ENCODE results near the gene TNFAIP8. TPM values are rescaled to one million over a fixed set of nuclear protein-coding genes. Genes with fewer than 3 reads are reported as not detected.
A peak's percentile ranks its signal among the peaks of the same experiment; 100 is the strongest.
"Not testable (repeated sequence)": the region's sequence is repeated elsewhere in the genome, so short reads cannot be mapped to it uniquely, and the experiment has no call there.

The TNFAIP8 gene
- total RNA-seq, 2 donors from 2014 or later, result 130 to 140 TPM

GRCh38 chr5:119402081-119402480 lies 46.3 kb downstream of the TNFAIP8 start:
- no peak for ATAC-seq
- H3K9me3 ChIP-seq (ENCODE audit: control insufficient read depth, low read length, poor library complexity, severe bottlenecking), result no peaks in the 10 kb centered on the region
- H3K27ac Mint-ChIP-seq, result no peak overlapping the region

DNA sequence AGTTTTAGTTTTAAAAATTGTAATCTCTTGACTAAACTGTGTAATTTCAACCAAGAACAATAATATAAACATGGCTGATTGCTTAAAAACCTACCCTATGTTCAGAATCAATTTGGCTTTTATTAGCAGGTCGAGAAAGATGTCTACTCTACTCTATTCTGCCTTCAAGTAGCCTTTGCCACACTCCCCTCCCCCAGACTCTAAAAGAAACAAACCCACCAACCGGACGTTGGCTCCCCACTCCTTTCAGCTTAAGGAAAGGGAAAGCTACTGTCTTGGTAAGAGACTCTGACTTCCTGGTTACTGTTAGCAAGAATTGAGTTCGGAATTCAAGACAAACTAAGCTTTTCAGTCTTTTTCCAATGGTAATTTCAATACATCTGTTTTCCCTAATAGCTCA lies 46.7 kb downstream of the TNFAIP8 start:
- H3K27ac Mint-ChIP-seq, result no peak overlapping the region
- no peaks in the 10 kb centered on the region for H3K36me3 Mint-ChIP-seq (ENCODE audit: low read depth)
- DNase-seq (no peak), ATAC-seq (no peak)
- H3K4me3 Mint-ChIP-seq, result no peak overlapping the region
- H3K27me3 Mint-ChIP-seq, result no peaks in the 10 kb centered on the region
- peaks cover 10% of the 10 kb centered on the region for H3K4me1 Mint-ChIP-seq
- no peaks in the 10 kb centered on the region for H3K9me3 ChIP-seq (ENCODE audit: control insufficient read depth, low read length, poor library complexity, severe bottlenecking)

More at GRCh38 chr5:119402081-119402480, 46.3 kb downstream of the TNFAIP8 start:
- H3K36me3 Mint-ChIP-seq (ENCODE audit: low read depth), result no peaks in the 10 kb centered on the region
- no peak overlapping the region for H3K4me3 Mint-ChIP-seq
- H3K27me3 Mint-ChIP-seq, result no peaks in the 10 kb centered on the region
- peaks cover 13% of the 10 kb centered on the region for H3K4me1 Mint-ChIP-seq
- no peak for DNase-seq

DNA sequence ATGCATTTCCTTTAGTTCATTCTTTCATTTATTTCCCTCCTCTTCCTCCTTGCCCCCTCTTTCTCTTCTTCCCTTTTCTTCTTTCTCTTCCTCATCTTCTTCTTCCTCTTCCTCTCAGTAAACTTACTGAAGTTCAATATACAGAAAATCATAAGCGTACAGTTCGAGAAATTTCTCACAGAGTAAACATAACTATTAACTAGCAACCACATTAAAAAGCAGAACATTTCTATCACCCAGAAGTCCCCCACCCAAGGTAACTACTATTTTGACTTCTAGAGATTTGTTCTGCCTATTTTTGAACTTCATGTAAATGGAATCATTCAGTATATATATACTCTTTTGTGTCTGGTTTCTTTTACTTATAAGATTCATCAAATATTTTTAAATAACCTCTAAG lies 48.2 kb downstream of the TNFAIP8 start:
- no peaks in the 10 kb centered on the region for H3K27me3 Mint-ChIP-seq
- H3K4me1 Mint-ChIP-seq, result peaks cover 8% of the 10 kb centered on the region
- H3K9me3 ChIP-seq (ENCODE audit: control insufficient read depth, low read length, poor library complexity, severe bottlenecking), result no peaks in the 10 kb centered on the region
- H3K36me3 Mint-ChIP-seq (ENCODE audit: low read depth), result no peaks in the 10 kb centered on the region
- ATAC-seq (no peak), DNase-seq (no peak)
- no peak overlapping the region for H3K27ac Mint-ChIP-seq
- H3K4me3 Mint-ChIP-seq, result no peak overlapping the region

GRCh38 chr5:119405419-119405818 lies 49.6 kb downstream of the TNFAIP8 start:
- no peaks in the 10 kb centered on the region for H3K36me3 Mint-ChIP-seq (ENCODE audit: low read depth)

DNA sequence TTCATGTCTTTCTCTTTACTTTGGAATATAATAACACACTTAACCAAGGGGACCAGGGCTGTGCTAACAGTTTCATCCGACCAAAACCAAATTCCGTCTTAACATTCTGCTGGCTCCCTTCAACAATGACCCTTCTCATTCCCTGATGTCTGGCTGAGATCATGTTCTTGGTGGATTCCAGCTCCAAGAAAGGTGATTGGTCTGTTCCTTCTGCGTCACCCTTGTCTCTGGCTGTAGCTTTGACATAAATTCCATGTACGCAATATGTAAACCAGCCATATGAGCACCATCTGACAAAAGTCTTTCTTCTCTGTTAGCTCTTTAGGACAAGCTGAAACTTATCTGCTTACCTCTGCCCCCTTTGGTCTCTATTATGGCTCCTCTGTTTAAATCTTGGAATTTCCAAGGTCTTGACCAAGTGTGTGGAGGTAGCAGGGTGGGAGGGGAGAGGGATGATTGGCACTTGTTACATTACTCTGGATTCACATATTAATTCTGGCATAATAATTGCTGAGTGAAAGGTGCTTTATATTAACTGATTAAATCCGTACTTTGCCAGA lies 50.8 kb downstream of the TNFAIP8 start:
- H3K36me3 Mint-ChIP-seq (ENCODE audit: low read depth), result no peaks in the 10 kb centered on the region
- no peaks in the 10 kb centered on the region for H3K9me3 ChIP-seq (ENCODE audit: control insufficient read depth, low read length, poor library complexity, severe bottlenecking)
- no peak overlapping the region for H3K27ac Mint-ChIP-seq
- peaks cover 11% of the 10 kb centered on the region for H3K4me1 Mint-ChIP-seq
- no peaks in the 10 kb centered on the region for H3K27me3 Mint-ChIP-seq
- ATAC-seq (no peak), DNase-seq (no peak)
- no peak overlapping the region for H3K4me3 Mint-ChIP-seq

More at GRCh38 chr5:119405419-119405818, 49.6 kb downstream of the TNFAIP8 start:
- ATAC-seq (no peak), DNase-seq (no peak)
- Mint-ChIP-seq H3K27me3 (no peaks in the 10 kb centered on the region), H3K27ac (no peak overlapping the region), H3K4me3 (no peak overlapping the region), H3K4me1 (peaks cover 10% of the 10 kb centered on the region)
- H3K9me3 ChIP-seq (ENCODE audit: control insufficient read depth, low read length, poor library complexity, severe bottlenecking), result no peaks in the 10 kb centered on the region

DNA sequence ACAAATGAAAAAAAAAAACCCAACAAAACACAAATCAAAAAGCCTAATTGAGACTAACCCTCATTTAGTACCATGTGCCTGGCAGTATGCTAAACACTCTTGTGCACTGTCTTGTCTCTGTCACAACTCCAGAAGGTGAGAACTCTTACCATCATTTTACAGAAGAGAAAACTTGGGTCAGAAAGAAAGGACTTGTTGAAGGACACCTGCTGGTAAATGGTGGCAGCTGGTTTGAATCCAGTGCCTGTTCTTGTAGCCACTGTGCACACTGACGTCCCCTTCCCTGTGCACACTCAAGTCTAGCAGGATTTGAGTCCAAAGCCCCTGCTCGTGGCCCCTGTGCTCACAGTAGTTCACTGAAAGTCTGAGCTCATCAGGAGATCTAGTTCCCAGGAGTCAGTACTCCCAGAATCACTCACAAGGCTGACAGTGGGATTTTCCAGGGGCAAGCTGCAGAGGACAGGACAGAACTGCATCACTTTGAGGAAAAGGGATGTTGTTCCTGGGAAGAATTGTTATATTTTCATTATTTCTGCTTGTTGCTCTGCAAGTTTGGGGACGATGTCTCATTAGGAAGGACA lies 53.5 kb downstream of the TNFAIP8 start:
- no peaks in the 10 kb centered on the region for H3K36me3 Mint-ChIP-seq (ENCODE audit: low read depth)
- no peaks in the 10 kb centered on the region for H3K27me3 Mint-ChIP-seq
- no peak overlapping the region for H3K4me3 Mint-ChIP-seq
- H3K27ac Mint-ChIP-seq, result no peak overlapping the region
- no peaks in the 10 kb centered on the region for H3K9me3 ChIP-seq (ENCODE audit: control insufficient read depth, low read length, poor library complexity, severe bottlenecking)
- ATAC-seq (no peak), DNase-seq (no peak)
- H3K4me1 Mint-ChIP-seq, result peaks cover 15% of the 10 kb centered on the region

DNA sequence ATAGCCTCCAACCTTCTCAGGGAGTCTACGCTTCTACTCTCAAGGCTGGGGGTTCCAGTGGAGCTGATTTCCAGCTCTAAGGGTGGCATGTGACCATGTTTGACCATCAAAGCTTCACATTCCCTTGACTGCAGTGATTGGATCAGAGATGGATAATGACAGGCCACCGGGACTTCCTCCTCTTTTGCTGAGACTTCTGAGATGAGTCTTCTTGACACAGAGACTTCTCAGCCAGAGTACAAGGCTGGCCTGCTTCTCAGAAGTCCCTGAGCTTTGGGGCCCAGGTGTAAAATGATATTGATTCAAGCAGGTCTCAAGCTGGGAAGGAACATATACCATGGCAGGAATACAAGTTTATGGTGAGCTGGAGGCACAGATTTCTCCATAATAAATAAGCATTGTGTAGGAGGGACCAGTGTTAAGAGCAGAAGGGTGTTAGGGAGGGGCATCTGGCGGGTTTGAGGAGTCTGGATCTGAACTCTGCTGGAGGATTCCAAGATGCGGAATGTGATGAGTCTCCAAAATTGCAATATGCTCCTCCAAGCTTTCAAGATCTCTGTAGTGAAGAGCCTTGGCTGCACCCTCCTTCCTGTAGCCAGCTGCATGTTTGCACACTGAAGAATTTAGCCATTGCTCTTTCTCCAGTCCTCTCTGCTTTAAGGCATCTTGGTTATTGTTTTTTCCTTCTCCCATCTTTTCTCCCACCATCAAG lies 54.8 kb downstream of the TNFAIP8 start:
- no peak for DNase-seq
- Mint-ChIP-seq H3K4me3 (no peak overlapping the region), H3K27me3 (no peaks in the 10 kb centered on the region), H3K4me1 (peaks cover 17% of the 10 kb centered on the region), H3K36me3 (ENCODE audit: low read depth) (peaks cover 4% of the 10 kb centered on the region), H3K27ac (no peak overlapping the region)
- H3K9me3 ChIP-seq (ENCODE audit: control insufficient read depth, low read length, poor library complexity, severe bottlenecking), result no peaks in the 10 kb centered on the region
- ATAC-seq, result no peak

- ATAC-seq (peak; percentile 89), DNase-seq (peak in 2 of 3 donors; percentile 23 to 36)
- Mint-ChIP-seq H3K4me3 (peak overlapping the region; percentile 90), H3K36me3 (ENCODE audit: low read depth) (peaks cover 4% of the 10 kb centered on the region), H3K27ac (peak overlapping the region; percentile 84), H3K4me1 (peaks cover 15% of the 10 kb centered on the region), H3K27me3 (no peaks in the 10 kb centered on the region)
- no peaks in the 10 kb centered on the region for H3K9me3 ChIP-seq (ENCODE audit: control insufficient read depth, low read length, poor library complexity, severe bottlenecking)
These were observed 55.8 kb downstream of the TNFAIP8 start for GRCh38 chr5:119411361-119412278.

DNA sequence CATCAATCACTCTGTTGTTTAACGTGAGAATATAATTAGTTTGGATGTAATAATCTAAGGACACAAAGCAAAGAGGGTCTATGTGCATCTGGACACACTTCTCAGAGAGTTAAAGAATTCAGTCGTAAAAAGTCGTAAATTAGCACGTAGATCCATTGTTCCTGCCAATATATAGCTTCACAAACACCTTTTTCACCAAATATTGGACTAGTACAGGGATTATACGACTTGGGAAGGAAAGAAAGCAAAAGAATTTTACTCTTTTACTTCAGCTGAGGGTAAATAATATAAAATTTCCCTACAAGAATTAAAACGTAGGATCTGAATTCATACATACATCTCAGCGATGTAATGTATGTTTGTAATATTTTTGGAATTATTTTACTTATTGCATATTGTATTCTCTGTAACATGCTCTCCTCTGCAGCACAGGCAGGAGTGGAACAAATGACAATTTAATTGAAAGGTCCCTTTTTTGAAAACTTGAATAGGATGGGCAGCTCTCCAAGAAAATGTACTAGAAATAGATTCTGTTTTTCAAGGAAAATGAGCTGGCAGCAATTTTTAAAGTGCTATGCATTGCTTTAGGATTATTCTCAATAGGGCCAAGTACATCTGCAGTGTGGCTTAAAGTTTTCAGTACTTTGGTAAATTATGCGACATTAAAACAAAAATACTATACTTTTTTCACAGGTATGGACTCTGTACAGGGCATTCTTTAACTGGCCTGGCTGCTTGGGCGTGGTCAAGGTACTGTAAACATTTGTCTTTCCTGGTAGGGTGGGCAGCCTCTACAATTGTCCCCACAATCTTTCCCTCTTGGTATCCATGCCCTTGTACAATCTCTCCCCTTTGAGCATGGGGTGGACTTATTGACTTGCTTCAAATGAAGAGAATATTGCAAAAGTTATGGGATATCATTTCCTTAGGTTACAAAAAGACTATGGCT lies 56.7 kb downstream of the TNFAIP8 start:
- peaks cover 17% of the 10 kb centered on the region for H3K4me1 Mint-ChIP-seq
- no peaks in the 10 kb centered on the region for H3K9me3 ChIP-seq (ENCODE audit: control insufficient read depth, low read length, poor library complexity, severe bottlenecking)
- H3K36me3 Mint-ChIP-seq (ENCODE audit: low read depth), result peaks cover 4% of the 10 kb centered on the region
- H3K27me3 Mint-ChIP-seq, result peaks cover 5% of the 10 kb centered on the region
- ATAC-seq (no peak), DNase-seq (no peak)
- H3K27ac Mint-ChIP-seq, result peak overlapping the region; percentile 84
- peak overlapping the region; percentile 90 for H3K4me3 Mint-ChIP-seq

DNA sequence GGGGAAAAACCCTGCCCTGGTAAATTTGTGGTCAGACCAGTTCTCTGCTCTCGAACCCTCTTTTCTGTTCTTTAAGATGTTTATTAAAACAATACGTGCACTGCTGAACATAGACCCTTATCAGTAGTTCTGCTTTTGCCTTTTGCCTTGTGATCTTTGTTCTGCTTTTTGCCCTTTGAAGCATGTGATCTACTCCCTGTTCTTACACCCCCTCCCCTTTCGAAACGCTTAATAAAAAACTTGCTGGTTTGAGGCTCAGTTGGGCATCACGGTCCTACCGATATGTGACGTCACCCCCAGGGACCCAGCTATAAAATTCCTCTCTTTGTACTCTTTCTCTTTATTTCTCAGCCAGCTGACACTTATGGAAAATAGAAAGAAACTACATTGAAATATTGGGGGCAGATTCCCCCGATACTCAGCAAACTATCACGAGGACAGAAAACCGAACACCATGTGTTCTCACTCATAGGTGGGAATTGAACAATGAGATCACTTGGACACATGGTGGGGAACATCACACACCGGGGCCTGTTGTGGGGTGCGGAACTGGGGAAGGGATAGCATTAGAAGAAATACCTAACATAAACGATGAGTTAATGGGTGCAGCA lies 58.4 kb downstream of the TNFAIP8 start:
- H3K27ac Mint-ChIP-seq; H3K27me3 Mint-ChIP-seq; DNase-seq; H3K9me3 ChIP-seq (ENCODE audit: control insufficient read depth, low read length, poor library complexity, severe bottlenecking); H3K4me3 Mint-ChIP-seq; H3K36me3 Mint-ChIP-seq (ENCODE audit: low read depth): not testable (repeated sequence)
- ATAC-seq, result peak; percentile 48
- H3K4me1 Mint-ChIP-seq, result peaks cover 21% of the 10 kb centered on the region

DNA sequence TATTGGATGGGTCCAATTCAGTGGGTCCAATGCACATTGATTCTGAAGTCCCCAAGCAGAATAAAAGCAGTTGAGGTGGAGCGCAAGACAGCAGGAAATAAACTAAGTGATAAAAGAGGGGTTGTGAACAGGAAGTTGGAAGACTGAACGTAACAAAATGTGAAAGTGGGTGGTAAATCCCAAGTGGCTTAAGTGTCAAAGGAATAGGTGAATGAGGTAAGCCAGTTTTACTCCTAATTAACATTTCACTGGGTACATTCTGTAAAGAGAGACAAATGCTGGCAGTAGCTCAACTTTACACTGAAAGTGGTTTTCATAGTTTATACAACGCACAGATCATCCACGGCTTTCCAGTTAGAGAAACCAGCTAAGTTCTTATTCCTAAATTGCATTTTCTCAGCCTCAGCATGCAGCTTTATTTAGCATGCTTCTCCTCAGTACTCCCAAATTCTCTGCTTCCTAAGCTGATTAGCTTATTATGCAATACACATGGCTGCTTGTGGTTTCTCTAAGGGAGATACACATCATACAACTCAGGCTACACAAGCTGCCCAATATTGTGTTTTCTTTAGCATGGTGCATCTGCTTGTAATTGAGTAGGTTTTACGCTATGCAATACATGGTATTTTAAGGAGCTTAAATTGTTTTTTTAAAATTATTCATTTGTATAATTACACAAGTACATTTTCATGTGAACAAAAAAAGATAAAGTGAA lies 62.2 kb downstream of the TNFAIP8 start:
- peak overlapping the region; percentile 7 for H3K4me3 Mint-ChIP-seq
- H3K9me3 ChIP-seq (ENCODE audit: control insufficient read depth, low read length, poor library complexity, severe bottlenecking), result no peaks in the 10 kb centered on the region
- ATAC-seq, result no peak
- peaks cover 11% of the 10 kb centered on the region for H3K4me1 Mint-ChIP-seq
- H3K36me3 Mint-ChIP-seq (ENCODE audit: low read depth), result peaks cover 6% of the 10 kb centered on the region
- H3K27ac Mint-ChIP-seq, result no peak overlapping the region
- peaks cover 21% of the 10 kb centered on the region for H3K27me3 Mint-ChIP-seq
- no peak for DNase-seq

Measured in T-helper 17 cell (primary cell).